ENCODE results near the gene NAALADL2.

The NAALADL2 gene

GRCh38 chr3:174973465-174973864 lies 114.3 kb downstream of the NAALADL2 start:
- no peak for DNase-seq (ENCODE audit: low read depth)

- no peak for DNase-seq (ENCODE audit: low read depth)
These were observed 127.6 kb downstream of the NAALADL2 start for GRCh38 chr3:174986685-174987084.

DNA sequence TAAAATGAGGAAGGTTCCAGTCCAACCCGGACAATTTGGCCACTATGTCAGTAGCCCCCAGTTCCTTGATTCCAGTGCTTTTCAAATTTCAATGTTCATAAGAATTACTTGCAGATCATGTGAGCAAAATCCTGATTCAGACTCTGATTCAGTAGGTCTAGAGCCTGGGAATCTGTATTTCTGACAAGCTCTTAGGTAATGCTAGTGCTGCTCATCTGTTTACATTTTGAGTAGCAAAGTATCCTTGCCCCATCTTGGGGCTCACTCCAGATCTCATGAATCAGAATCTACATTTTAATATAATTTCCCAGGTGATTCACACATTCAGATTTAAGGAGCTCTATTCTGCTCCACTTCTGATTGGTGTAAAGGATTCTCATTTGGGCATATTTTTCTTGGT lies 142.0 kb downstream of the NAALADL2 start:
- no peak for DNase-seq (ENCODE audit: low read depth)

DNA sequence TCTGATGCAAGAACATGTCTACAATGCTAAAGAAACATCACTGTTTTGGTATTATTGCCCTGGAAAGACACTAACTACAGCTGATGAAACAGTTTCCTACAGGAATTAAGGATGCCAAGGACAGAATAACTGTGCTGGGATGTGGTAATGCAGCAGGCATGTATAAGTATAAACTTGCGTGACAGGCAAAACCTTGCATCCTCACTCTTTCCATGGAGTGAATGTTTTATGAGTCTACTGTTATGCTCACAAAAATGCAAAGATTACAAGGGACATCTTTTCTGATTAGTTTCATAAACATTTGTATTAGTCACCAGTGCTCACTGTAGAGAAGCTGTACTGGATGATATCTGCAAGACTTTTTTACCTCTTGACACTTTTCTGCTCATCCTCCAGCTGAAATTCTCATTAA lies 143.6 kb downstream of the NAALADL2 start:
- no peak for DNase-seq (ENCODE audit: low read depth)

- no peak for DNase-seq (ENCODE audit: low read depth)
These were observed 144.5 kb downstream of the NAALADL2 start for GRCh38 chr3:175003590-175003989.

- DNase-seq (ENCODE audit: low read depth): no peak
These were observed 146.1 kb downstream of the NAALADL2 start for GRCh38 chr3:175005193-175005592.

- no peak for DNase-seq (ENCODE audit: low read depth)
These were observed 146.7 kb downstream of the NAALADL2 start for GRCh38 chr3:175005881-175006280.

GRCh38 chr3:175007306-175007705 lies 148.2 kb downstream of the NAALADL2 start:
- no peak for DNase-seq (ENCODE audit: low read depth)

DNA sequence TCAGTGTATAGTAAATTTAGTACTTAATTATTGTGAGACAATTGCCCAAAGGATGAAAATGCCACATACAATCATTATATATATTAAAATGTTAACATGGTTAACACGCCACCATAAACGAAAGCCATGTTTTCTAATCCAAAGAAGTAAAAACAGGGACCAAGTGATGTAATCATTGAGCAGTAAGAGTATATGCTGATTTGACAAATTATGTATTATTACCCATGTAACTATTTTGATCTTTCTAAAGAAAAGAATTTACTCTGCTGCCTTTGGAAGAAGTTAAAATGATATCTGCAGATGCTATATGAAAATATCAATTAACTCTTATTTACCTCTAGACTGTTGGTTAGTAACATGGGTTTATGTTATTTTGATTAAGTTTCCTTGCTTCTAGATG lies 150.2 kb downstream of the NAALADL2 start:
- DNase-seq (ENCODE audit: low read depth): no peak

- no peak for DNase-seq (ENCODE audit: low read depth)
These were observed 156.0 kb downstream of the NAALADL2 start for GRCh38 chr3:175015056-175015635.

DNA sequence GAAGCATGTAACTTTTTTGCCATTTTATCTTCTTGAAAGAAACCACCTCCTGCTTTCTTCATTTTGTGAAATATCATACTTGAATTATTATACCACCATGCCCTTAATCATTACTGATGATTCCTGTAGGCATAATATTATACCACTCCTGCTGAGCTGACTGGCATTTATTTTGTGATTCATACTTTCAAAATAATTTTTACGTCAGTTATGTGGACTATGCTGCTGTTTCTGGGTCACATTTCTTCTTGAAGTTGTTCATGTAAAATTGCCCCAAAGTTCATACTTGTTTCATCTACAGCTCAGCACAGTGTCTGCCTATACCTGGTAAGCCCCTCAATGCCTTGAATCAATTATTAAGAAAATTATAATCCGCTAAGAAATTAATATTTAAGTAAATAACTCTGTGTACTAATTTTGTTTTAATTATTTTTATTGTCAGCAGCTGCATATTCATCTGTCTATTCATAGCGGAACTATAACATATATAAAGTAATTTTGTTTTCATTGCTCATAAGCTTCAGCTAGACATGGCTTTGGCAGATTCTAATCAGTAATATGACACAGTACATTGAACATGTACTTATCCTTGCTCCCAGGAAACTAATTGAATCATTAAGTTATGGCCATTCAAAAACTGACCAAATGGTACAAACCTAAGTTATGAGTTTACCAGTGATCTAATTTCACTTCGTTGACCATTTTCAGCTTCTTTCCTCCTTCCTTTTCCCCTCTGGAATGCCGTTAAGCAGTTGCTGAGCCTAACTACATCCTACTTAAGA lies 160.0 kb downstream of the NAALADL2 start:
- DNase-seq (ENCODE audit: low read depth): no peak

DNA sequence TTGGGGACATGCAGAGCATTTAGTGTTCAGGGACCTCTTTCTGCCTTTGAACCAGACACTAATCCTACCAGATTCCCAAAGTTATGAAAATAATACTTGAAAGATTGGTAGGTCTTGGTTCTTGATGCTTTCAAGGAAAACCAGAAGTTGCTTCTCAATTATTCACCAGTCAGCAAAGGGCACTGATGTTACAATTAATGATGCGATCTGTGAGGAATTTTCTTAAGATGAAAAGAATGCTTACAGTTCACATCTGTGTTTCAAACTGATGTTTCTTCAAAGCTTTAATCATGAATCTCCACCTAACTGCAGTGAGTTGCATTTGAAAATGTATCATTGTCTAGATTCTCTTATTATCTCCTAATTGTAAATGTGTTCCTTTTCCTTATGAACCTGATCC lies 161.0 kb downstream of the NAALADL2 start:
- no peak for DNase-seq (ENCODE audit: low read depth)

- no peak for DNase-seq (ENCODE audit: low read depth)
These were observed 170.7 kb downstream of the NAALADL2 start for GRCh38 chr3:175029828-175030227.

DNA sequence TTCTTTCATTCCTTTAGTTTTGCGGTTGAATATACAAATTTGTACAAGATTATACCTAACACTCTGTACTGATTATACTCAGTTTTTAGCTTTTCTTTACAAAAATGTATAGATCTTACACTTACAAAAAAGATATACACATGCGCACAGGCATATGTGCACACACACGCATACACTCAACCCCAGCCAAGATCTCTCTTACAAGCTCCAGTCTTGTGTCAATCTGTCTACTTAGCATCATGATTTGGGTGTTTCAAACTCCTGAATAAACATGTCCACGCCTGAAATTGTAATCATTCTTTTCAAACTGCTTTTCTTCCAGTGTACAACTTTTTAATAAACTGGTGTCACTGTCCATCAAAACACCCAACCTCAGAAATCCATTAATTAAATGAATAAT lies 180.7 kb downstream of the NAALADL2 start:
- DNase-seq (ENCODE audit: low read depth): no peak

DNA sequence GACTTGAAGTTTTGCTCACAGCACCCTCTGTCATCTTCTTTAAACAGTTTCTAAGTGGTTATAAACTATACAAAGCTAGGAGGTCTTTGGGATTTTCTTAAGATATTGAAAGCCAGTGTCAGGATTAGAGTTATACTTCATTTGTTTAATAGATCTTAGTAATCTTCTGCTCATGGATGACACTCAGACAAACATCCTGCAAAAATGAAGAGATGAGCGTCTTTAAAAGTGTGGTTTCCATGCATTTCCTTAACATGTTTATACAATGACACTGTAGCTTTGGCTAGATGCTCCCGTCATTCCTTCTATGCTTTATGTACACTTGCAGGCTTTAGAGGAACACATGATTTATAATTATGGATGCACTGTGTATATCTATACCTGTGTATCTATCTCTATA lies 182.2 kb downstream of the NAALADL2 start:
- no peak for DNase-seq (ENCODE audit: low read depth)

GRCh38 chr3:175046601-175047000 lies 187.5 kb downstream of the NAALADL2 start:
- DNase-seq (ENCODE audit: low read depth): no peak

DNA sequence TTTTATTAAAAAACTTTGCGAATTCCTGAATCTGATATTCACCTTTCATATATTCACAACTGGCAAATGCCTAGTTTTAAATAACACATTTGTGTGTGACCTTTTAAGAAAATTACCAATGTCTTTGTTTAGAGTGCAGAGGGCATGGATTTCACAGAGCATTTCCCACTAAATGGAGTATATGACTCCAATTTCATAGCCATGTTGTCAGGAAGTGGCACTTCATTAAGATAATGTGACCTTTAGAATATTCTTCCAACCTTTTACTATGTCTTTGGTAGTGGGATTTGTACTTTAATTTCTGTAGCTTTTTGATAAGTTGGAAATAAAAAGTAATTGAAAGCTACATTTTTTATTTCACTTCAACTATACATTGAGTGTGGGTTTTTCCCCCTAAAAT lies 188.7 kb downstream of the NAALADL2 start:
- DNase-seq (ENCODE audit: low read depth): no peak

DNA sequence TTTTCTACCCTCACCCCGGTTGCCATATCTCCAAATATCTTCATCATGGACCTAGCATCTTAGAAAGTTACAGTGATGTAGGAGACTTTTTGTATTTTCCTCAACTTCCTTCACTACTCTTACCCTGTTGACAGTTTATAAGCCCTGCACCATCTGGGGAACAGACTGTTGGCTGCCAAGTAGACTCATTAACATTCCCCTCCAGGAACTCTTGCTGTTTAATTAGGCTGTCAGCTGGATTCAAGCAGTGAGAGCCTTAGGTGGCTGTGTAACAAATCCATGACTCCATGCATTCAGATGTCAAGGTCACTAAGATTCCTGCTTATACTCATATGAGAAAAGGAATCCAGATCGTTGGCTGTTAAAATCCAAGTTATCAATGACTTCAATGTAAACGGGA lies 198.3 kb downstream of the NAALADL2 start:
- no peak for DNase-seq (ENCODE audit: low read depth)

- no peak for DNase-seq (ENCODE audit: low read depth)
These were observed 200.7 kb downstream of the NAALADL2 start for GRCh38 chr3:175059788-175060187.

- no peak for DNase-seq (ENCODE audit: low read depth)
These were observed 206.4 kb downstream of the NAALADL2 start for GRCh38 chr3:175065497-175065896.

- DNase-seq (ENCODE audit: low read depth): no peak
These were observed 207.7 kb downstream of the NAALADL2 start for GRCh38 chr3:175066617-175067415.

DNA sequence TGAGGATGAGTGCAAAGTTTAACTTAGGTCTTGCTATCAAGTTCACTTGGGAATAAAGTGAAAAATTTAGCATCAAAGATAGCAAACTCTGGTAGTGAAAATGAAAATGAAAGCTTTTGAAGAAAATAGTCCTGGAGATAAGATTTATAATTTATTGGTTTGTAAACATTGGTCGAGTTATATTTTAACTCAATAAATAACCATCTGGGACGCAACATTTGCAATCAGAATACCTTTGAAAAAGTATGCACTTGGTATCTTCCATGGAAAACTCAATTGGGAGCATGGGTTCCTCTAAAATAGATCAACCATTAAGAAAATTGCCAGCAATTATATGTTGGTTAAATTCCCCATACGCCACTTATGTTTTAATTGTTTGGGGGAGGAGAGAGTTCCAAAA lies 209.5 kb downstream of the NAALADL2 start:
- DNase-seq (ENCODE audit: low read depth): no peak

DNA sequence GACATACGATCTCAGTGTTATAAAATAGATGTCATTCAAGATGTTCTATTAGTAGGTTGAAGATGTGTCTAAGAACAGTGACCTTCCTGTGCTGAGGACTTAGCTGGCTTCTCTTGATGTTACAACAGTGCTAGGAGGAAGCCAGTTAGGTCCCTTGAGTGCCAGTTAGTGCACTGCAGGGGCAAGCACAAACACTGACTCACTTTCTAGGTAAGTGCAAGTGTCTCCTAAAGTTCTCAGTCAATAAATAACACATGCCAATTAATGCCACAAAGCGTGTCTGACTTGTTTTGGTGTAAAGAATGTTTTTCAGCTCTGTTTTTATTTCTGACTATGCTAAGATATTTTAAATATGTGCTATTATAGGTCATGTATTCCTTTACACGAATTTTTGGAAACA lies 211.8 kb downstream of the NAALADL2 start:
- no peak for DNase-seq (ENCODE audit: low read depth)

Measured in stimulated activated CD8-positive, alpha-beta memory T cell treated with anti-CD3 and anti-CD28 coated beads, Interleukin-12 subunit alpha, Interleukin-12 subunit beta, amount 100 ng/mL, for 4 hours (primary cell).